ENCODE results near the gene PRR23E.

Gene PRR23E, protein sequence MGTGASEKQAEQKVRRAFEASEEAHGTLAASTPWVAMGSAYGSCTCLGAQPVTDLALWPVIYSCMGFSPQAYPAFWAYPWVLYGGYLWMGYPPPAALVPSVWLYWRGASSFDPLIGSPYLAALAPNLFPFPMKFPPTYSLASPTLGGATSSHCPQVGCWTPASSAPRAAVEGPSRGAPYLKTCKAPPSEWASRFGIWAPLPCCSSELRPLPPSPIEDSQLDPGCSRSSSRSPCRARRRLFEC

DNA sequence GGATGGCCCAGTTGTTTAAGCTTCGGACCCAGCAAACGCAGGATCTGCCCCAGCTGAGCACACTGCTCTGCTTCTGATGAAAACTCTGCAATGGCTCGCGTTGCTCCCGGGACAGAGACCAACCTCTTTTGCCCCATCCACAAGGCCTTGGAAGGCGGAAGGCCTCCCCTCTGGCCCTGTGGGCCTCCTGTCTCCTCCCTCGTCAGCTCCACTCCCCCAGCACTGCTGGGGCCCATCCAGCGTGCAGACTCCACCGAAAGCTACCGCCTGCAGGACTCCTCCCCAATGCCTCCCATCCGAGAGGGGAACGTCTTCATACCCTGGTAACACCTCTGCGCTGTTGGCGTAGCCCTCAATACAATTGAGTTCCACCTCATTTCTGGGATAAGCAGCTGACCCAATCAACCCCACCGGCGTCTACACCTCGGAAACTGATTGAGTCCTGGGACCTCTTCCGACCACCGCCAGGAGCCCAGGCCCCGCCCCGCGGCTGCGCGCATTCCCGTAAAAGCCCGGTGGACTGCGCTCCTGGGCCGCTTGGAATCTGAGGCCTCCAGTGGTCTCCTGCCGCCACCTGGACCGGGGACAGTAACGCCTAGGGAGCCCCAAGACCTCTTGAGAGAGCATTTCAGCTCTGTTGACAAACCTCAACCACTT is at the start of gene PRR23E:
Gene PRR23E (plus strand): TSS at position 556 of the 657 bp plus-strand sequence. CDS start 3,555 bp downstream, outside the sequence.
- no peak for TF ChIP-seq CTCF (IDR thresholded peaks at IDR 0.05; ENCODE audit: extremely low read depth, insufficient read depth, missing control alignments)
- DNase-seq (ENCODE audit: low spot score): no peak
- in situ Hi-C loops (cut with MboI; ENCODE audit: low pct_unique_long_range_greater_than_20kb, low sequenced_read_pairs, unreplicated experiment): no loop called here

DNA sequence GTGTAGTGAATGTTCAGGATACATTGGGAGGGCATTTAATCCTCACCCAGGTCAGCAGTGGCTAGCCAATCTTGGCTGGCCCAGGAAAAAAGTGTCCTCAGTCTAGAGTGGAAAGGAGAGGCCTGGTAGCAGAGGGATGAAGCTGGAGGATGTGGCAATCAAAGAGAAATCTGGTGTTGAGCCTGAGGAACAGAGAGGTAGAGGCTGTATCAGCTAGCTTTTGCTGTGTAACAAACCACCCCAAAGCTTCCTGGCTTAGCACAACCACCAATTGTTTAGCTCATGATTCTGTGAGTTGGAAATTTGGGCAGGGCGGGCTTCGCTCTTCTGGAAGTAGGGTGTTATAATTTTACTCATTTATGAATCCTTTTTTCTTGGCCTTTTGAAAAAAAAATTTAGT is 49.8 kb upstream of the PRR23E start:
- no peak for TF ChIP-seq CTCF (IDR thresholded peaks at IDR 0.05; ENCODE audit: extremely low read depth, insufficient read depth, missing control alignments)
- in situ Hi-C loops (cut with MboI; ENCODE audit: low pct_unique_long_range_greater_than_20kb, low sequenced_read_pairs, unreplicated experiment): no loop called here
- no peak for DNase-seq (ENCODE audit: low spot score)

GRCh38 chr3:127144631-127145030 is 48.3 kb upstream of the PRR23E start:
- no peak for DNase-seq (ENCODE audit: low spot score)
- TF ChIP-seq CTCF (IDR thresholded peaks at IDR 0.05; ENCODE audit: extremely low read depth, insufficient read depth, missing control alignments): no peak
- in situ Hi-C loops (cut with MboI; ENCODE audit: low pct_unique_long_range_greater_than_20kb, low sequenced_read_pairs, unreplicated experiment): no loop called here

DNA sequence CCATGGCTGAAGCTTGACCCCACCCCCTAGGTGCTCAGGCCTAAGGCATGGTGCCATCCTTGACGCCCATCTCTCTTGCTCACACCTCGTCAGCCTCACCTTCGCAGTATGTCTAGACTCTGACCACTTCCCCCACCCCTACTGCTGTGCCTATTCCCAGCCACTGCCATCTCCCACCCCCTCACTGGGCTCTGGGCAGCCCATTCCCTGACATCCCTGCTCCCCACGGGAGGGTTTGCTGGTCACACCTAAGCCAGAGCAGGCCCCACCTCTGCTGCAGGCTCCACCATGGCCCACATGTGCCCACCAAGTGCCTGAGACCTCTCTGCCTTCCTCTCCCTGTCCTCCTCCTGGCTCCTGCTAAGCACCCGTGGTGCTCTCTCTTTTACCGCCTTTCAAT is 47.7 kb upstream of the PRR23E start:
- DNase-seq (ENCODE audit: low spot score): no peak
- no peak for TF ChIP-seq CTCF (IDR thresholded peaks at IDR 0.05; ENCODE audit: extremely low read depth, insufficient read depth, missing control alignments)
- in situ Hi-C loops (cut with MboI; ENCODE audit: low pct_unique_long_range_greater_than_20kb, low sequenced_read_pairs, unreplicated experiment): no loop called here

DNA sequence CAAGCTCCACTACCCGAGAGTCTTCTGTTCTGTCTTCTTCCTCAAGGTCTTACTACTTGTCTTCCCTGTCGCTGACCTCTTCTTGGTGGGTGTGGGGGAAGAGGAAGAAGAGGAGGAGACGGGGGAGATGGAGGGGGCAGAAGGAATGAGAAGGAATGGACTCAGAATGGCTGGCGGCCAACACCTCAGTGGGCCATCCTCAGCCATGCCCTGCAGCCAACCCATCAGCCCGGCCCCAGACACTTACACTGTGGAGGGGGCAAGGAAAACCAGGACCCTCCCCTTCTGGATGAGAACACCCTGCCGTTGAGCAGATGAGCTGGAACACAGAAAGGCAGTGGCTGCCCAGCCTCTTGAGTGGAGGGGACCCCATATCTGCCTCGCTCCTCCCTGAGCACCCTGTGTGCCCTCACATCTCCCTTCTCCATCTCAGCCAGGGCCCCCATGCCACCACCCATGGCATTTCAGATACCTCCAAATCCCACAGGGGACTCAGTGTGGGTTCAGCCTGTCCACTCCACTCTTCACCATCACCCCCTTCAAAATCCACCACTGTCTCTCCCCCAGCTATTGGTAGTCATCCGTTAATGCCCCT is 45.5 kb upstream of the PRR23E start:
- in situ Hi-C loops (cut with MboI; ENCODE audit: low pct_unique_long_range_greater_than_20kb, low sequenced_read_pairs, unreplicated experiment): no loop called here
- DNase-seq (ENCODE audit: low spot score): no peak
- TF ChIP-seq CTCF (IDR thresholded peaks at IDR 0.05; ENCODE audit: extremely low read depth, insufficient read depth, missing control alignments): no peak

DNA sequence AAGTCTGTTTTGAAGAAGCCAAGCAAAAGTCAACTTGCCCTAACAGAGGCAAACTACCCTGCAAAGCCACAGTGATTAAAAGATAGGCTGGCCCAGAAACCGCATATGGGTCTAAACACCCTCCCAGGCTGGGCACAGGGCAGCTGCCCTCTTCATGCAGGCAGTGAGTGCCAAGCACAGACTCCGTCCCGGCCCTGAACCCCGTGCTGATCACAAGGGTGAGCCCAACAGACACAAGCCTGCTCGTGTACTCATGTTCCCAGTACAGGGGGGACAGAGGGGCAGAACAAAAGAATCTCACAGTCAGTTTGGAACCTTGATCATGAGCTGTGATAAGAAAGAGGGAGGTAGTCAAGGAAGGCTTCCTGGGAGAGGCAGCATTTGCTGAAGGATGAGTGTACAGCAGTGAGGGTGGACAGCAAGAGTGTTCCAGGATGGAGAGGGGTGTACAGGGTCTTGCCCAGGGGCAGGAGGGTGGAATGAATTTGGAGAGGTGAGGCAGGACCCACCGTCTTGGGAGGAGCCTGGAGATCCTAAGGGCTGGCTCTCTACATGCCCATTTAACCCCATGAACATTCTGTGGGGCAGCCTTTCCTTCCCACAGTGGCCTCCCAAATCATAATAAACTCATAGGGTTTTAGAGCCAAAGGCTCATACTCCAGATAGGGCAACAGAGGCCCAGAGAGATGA is 43.2 kb upstream of the PRR23E start:
- in situ Hi-C loops (cut with MboI; ENCODE audit: low pct_unique_long_range_greater_than_20kb, low sequenced_read_pairs, unreplicated experiment): no loop called here
- DNase-seq (ENCODE audit: low spot score): no peak
- no peak for TF ChIP-seq CTCF (IDR thresholded peaks at IDR 0.05; ENCODE audit: extremely low read depth, insufficient read depth, missing control alignments)

Measured in GM13977 (cell line).